ENCODE results near the gene SAMD11. TPM values are rescaled to one million over a fixed set of nuclear protein-coding genes. Genes with fewer than 3 reads are reported as not detected.
A peak's percentile ranks its signal among the peaks of the same experiment; 100 is the strongest.

Gene SAMD11
- total and polyA plus RNA-seq, 2 of the 13 experiments (the other 11 are each of a cell fraction or from before 2014, with no cell fraction given) = 0.11 TPM; not detected in 1

GRCh38 chr1:938088-938683, 14.5 kb downstream of the SAMD11 start (continued):
- TF ChIP-seq KIAA2018 (CRISPR knock-in tag; IDR thresholded peaks at IDR 0.05; ENCODE audit: borderline replicate concordance) = no peak
- TF ChIP-seq SMAD1 (CRISPR knock-in tag; IDR thresholded peaks at IDR 0.05; ENCODE audit: borderline replicate concordance, low read depth) = no peak
- TF ChIP-seq ZFP36 (IDR thresholded peaks at IDR 0.05; ENCODE audit: borderline replicate concordance, low read depth, low read length, partially characterized antibody) = no peak
- no peak for TF ChIP-seq ZNF280D (CRISPR knock-in tag; IDR thresholded peaks at IDR 0.05)
- no peak for TF ChIP-seq ZNF878 (CRISPR knock-in tag; IDR thresholded peaks at IDR 0.05)
- TF ChIP-seq TRAFD1 (CRISPR knock-in tag; IDR thresholded peaks at IDR 0.05; ENCODE audit: borderline replicate concordance) = no peak
- TF ChIP-seq ZNF713 (CRISPR knock-in tag; IDR thresholded peaks at IDR 0.05) = no peak
- no peak for TF ChIP-seq ZNF781 (CRISPR knock-in tag; IDR thresholded peaks at IDR 0.05; ENCODE audit: borderline replicate concordance, not compliant biosample characterization)
- TF ChIP-seq TEAD2 (CRISPR knock-in tag; IDR thresholded peaks at IDR 0.05) = no peak
- no peak for TF ChIP-seq NR1H2 (CRISPR knock-in tag; IDR thresholded peaks at IDR 0.05; ENCODE audit: borderline replicate concordance, low read depth)
- 0 out of 2 replicates have a peak, but pooled peaks have one; percentile 13 for TF ChIP-seq PATZ1 (CRISPR knock-in tag; IDR thresholded peaks at IDR 0.05)
- no peak for TF ChIP-seq E2F5 (CRISPR knock-in tag; conservative IDR thresholded peaks at IDR 0.05)

Data from HepG2 (cell line).